ENCODE measurements around the gene CFHR5. TPM values are rescaled to one million over a fixed set of nuclear protein-coding genes. Genes with fewer than 3 reads are reported as not detected.

The CFHR5 gene
- total RNA-seq, 1 donor from 2014 or later, result not detected

DNA sequence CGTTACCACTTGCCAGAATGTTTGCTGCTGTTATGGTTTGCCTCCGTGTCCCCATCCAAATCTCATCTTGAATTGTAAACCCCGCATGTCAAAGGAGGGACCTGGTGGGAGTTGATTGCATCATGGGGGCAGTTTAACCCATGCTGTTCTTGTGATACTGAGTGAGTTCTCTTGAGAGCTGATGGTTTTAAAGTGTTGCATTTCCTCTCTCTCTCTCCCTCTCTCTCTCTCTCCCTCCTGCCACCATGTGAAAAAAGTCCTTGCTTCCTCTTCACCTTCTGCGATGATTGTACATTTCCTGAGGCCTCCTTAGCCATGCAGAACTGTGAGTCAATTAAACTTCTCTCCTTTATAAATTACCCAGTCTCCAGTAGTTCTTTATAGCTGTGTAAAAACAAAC, 44.4 kb downstream of the CFHR5 start:
- no peak for ATAC-seq

DNA sequence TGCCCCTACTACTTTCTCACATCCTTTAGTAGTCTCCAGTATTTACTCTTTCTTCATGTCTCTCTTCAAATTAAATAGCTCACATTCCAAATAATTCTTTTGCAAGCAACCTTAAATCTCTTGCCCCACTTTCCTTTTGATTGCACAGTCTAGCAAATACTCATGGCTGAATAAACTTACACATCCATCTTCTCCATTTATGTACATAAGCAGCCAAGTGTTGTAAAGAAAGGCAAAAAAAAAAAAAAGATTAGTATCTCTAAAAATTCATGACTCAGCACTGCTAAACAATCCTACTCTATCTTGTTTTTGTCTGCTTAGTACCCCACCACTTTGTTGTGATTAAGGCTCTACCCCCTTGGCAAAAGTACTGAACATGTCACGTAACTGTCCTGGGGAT, 47.1 kb downstream of the CFHR5 start:
- no peak for ATAC-seq

DNA sequence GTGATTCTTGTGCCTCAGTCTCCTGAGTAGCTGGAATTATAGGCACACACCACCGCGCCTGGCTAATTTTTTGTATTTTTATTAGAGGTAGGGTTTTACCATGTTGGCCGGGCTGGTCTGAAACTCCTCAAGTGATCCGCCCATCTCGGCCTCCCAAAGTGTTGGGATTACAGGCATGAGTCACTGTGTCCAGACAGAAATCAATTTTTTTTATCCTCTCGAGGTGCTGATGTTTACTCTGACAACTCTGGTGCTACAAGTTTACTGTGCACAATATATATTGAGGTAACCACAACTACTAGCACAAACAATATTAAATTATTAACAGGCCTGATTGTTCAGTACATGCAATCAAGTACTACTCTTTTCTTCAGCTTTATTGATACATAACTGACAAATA, 50.0 kb downstream of the CFHR5 start:
- ATAC-seq, result no peak

GRCh38 chr1:197029749-197030148, 52.4 kb downstream of the CFHR5 start:
- no peak for ATAC-seq

- peak; percentile 79 for ATAC-seq
Measured at GRCh38 chr1:197034631-197035339, 57.4 kb downstream of the CFHR5 start.

DNA sequence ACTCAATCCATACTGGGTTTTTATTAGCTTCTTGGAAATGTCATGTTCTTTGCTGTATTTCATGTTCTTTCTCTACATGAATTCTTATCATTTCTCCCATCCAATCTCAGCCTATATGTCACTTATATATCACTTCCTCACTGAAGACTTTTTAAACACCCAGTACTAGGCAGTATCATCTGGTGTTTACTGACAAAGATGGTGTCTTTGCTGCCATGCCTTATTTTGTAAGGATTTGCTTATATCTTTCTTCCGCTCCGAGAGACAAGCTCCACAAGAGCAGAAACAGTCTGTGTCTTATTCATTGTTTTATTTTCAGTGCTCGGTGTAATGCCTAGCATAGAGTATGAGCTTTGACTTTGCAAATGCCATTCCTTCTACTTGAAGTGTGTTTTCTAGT, 59.5 kb downstream of the CFHR5 start:
- no peak for ATAC-seq

DNA sequence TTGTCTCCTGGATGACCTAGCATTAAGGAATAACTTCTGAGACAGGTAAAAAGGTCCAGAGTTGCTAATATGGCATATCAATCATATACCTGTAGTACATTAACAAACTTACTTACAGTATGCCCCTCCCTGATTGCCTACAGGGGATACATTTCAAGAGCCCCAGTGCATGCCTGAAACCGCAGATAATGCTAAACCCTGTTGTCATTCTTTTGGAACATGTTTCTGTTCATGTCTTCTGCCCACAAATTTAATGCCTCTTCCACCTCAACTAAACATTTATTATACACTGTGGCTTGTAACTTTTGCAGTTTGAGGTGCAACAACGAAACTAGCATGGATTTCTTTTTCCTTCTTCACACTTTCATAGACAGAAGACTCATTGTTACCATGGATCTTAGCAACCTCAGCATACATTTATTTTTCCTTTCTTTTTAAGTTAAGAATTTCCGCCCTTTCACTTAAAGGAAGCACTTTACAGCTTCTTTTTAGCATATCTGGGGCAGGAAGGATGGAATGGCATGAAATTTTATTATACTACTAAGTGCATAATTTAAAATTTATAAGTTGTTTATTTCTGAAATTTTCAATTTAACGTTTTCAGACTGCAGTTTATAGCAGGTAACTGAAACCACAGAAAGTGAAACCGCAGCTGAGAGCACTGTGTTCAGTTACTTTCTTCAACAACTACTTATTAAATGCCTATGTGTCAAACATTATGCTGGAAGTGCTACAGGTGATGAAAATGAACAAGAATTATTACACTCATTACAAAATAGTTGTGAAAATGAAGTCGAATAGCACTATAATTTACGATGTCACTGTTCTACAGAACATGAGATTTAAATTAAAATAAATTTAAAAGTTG, 64.4 kb downstream of the CFHR5 start:
- ATAC-seq, result no peak

DNA sequence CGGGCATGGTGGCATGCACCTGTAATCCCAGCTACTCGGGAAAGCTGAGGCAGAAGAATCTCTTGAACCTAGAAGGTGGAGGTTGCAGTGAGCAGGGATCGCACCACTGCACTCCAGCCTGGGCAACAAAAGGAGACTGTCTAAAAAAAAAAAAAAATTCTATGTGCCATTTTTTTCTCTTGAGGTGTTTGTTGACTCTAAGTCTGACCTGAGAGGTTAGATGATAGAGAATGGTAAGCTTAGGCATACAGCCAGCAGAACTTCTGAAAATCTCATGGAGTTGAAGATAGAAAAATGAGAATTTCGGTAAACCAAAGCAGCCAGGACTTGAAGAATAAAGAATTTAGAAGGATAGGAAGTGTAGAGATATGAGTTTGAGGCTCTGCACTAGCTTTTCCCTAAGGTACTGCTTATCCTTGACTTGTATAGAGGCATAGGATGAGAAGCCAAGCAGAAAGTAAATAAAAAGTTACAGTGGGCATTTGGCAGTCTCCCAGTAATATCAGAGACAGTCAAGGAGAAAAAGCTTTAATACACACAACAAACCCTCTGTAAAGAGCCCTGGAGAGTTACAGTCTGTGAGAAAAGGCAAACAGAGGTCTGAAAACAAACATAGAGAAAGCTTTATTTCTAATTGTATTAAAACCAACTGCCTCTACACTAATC, 65.5 kb downstream of the CFHR5 start:
- ATAC-seq, result no peak

DNA sequence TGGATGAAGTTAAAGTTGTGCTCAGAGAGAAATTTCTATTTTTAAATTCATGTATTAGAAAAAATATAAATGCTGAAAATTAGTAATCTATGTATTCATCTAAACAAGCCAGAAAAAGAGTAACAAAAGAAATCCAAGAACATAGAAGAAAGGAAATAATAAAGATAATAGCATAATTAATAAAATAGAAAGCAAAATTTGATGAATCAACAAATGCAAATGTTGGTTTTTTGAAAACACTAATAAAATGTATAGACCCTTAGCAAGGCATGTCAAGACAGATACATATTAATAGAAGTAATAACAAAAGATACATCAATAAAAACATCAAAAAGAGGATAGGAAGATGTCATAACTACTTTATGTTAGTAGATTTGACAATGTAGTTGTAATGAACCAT, 71.7 kb downstream of the CFHR5 start:
- no peak for ATAC-seq

Other genes with a start within 250 kb of the CFHR5 start
- 0.36 TPM for gene CFHR3, start 202.7 kb upstream of the CFHR5 start, total RNA-seq
- gene CFHR1, start 157.8 kb upstream of the CFHR5 start, total RNA-seq, result 0.60 TPM
- not detected for gene CFHR4, start 89.5 kb upstream of the CFHR5 start, total RNA-seq
- not detected for gene CFHR2, start 33.8 kb upstream of the CFHR5 start, total RNA-seq
- gene F13B, start 89.7 kb downstream of the CFHR5 start, total RNA-seq, result not detected
- gene ASPM, start 169.1 kb downstream of the CFHR5 start, total RNA-seq, result 13.4 TPM
- 5.4 TPM for gene ZBTB41, start 223.7 kb downstream of the CFHR5 start, total RNA-seq

Data from esophagus mucosa (tissue), 1 donor.